K562 (cell line): ENCODE data around the gene OR51B5. TPM values are rescaled to one million over a fixed set of nuclear protein-coding genes. Genes with fewer than 3 reads are reported as not detected.

Experiments
- ARHGAP35 ChIP-seq: fragments of 450-650 bp; IDR thresholded peaks from 2 replicates; pipeline ENCODE4 v1.6.1; 2018; ENCODE audit not compliant: partially characterized antibody
- LCOR ChIP-seq: sonication (generic); formaldehyde crosslinking; IDR thresholded peaks from 2 replicates; pipeline ENCODE4 v1.8.0; 2022; ENCODE audit warnings: mild to moderate bottlenecking, missing genetic modification reagents
- SMC3 ChIP-seq: conservative IDR thresholded peaks from 2 replicates; pipeline ENCODE4 v1.6.1; 2011; ENCODE audit warnings: low read depth, low read length, improper control_type of control experiment; ENCODE audit not compliant: insufficient read depth
- TCF3 ChIP-seq: sonication (generic); formaldehyde crosslinking; IDR thresholded peaks from 2 replicates; pipeline ENCODE4 v1.4.0; 2020; ENCODE audit warnings: mild to moderate bottlenecking, missing genetic modification reagents
- ZNF354B ChIP-seq: fragments of 250-450 bp; sonication (Bioruptor Pico); IDR thresholded peaks from 2 replicates; pipeline ENCODE4 v1.4.0; 2020
- polyA plus RNA-seq, 8 experiments: library from polyadenylated mRNA; depleted of rRNA in 4 of 8; stranded (reverse) in 5 of 8; unstranded in 3 of 8; fragments of >200 nt; fragmentation: Nextera tagmentation in 2 of 8; fragmentation: Illumina TruSeq in 1 of 8; extraction: Ambion mirVana in 2 of 8; extraction: Trizol in 1 of 8; gene quantifications; 2 replicates each; pipeline versions ENCODE4 v1.2.1 to v1.2.3, GENCODE V29; 2011 to 2014; ENCODE audit warnings: inconsistent platforms in 1 of 8, missing spikeins in 1 of 8
- total RNA-seq, 7 experiments: library from RNA; depleted of rRNA in 6 of 7; stranded (reverse); fragments of >200 nt in 6 of 7; fragmentation: Illumina TruSeq in 2 of 7; extraction: Trizol in 2 of 7; gene quantifications; 2 replicates each; pipeline versions ENCODE4 v1.2.1 to v1.2.3, GENCODE V29; 2011 to 2021; ENCODE audit warnings: low replicate concordance in 1 of 7
- TF ChIP-seq, protein P1 (sequence below): fragments of 450-650 bp; conservative IDR thresholded peaks from 2 replicates; pipeline ENCODE4 v1.6.1; 2016; ENCODE audit warnings: missing genetic modification characterization, low read depth, mild to moderate bottlenecking, missing compliant biosample characterization, moderate library complexity
- TF ChIP-seq, protein P2 (sequence below): fragments of 200-800 bp; sonication (Bioruptor generic); IDR thresholded peaks from 2 replicates; pipeline ENCODE4 v1.6.1; 2017; ENCODE audit warnings: missing genetic modification characterization, missing compliant biosample characterization
- TF ChIP-seq, protein P3 (sequence below): fragments of 250-450 bp; sonication (Bioruptor Pico); IDR thresholded peaks from 2 replicates; pipeline ENCODE4 v1.5.1; 2021; ENCODE audit warnings: mild to moderate bottlenecking
- TF ChIP-seq, protein P4 (sequence below): fragments of 450-650 bp; formaldehyde crosslinking; IDR thresholded peaks from 2 replicates; pipeline ENCODE4 v1.4.0; 2020; ENCODE audit warnings: mild to moderate bottlenecking, moderate library complexity
- TF ChIP-seq, protein P5 (sequence below), 3 experiments: IDR thresholded peaks in 2 of 3; conservative IDR thresholded peaks in 1 of 3; 2 replicates each; pipeline ENCODE4 v1.5.1; 2011 to 2012; ENCODE audit warnings: low read length in 3 of 3, mild to moderate bottlenecking in 3 of 3, control low read depth in 2 of 3, improper control_type of control experiment in 1 of 3, inconsistent platforms in 1 of 3, low read depth in 1 of 3, mixed read lengths in 1 of 3, moderate library complexity in 1 of 3; ENCODE audit not compliant: insufficient read depth in 2 of 3
- TF ChIP-seq, protein P6 (sequence below), 2 experiments: fragments of 450-650 bp in 1 of 2; sonication (generic) in 1 of 2; formaldehyde crosslinking in 1 of 2; IDR thresholded peaks in 1 of 2; conservative IDR thresholded peaks in 1 of 2; 2 replicates each; pipeline versions ENCODE4 v1.6.1 to v1.8.1; 2016 to 2023; ENCODE audit warnings: mild to moderate bottlenecking in 2 of 2, moderate library complexity in 2 of 2, inconsistent platforms in 1 of 2, missing genetic modification reagents in 1 of 2

Gene OR51B5
- total and polyA plus RNA-seq, 9 of the 15 experiments (the other 6 are each of a cell fraction or from before 2014, with no cell fraction given) = 81.2 to 176 (median 113) TPM

DNA sequence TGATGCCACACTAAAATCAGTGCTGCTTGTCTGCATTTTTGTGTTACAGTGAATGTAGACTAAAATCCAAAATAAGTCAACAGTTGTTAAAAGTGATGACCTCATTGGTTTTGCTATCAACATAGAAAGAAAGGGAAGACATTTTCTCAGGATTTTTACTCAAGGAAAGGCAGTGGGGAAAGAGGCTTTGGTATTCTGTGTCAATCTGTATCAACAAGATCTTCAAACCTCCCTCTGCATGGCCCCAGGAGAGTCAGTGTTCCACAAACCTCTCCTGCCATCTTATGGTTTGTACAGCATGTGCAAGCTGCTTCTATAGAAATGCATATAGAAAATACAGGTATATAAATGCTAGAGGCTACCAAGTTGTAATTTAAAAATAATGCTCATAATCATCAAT, 26.5 kb upstream of the OR51B5 start (continued):
- no peak for TF ChIP-seq TCF3 (CRISPR knock-in tag)
- 0 out of 2 replicates have a peak, but pooled peaks have one; percentile 13 for TF ChIP-seq SMC3
- TF ChIP-seq, protein P1, sequence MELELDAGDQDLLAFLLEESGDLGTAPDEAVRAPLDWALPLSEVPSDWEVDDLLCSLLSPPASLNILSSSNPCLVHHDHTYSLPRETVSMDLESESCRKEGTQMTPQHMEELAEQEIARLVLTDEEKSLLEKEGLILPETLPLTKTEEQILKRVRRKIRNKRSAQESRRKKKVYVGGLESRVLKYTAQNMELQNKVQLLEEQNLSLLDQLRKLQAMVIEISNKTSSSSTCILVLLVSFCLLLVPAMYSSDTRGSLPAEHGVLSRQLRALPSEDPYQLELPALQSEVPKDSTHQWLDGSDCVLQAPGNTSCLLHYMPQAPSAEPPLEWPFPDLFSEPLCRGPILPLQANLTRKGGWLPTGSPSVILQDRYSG (tag) = no peak
- TF ChIP-seq, protein P2, sequence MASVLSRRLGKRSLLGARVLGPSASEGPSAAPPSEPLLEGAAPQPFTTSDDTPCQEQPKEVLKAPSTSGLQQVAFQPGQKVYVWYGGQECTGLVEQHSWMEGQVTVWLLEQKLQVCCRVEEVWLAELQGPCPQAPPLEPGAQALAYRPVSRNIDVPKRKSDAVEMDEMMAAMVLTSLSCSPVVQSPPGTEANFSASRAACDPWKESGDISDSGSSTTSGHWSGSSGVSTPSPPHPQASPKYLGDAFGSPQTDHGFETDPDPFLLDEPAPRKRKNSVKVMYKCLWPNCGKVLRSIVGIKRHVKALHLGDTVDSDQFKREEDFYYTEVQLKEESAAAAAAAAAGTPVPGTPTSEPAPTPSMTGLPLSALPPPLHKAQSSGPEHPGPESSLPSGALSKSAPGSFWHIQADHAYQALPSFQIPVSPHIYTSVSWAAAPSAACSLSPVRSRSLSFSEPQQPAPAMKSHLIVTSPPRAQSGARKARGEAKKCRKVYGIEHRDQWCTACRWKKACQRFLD = no peak
- TF ChIP-seq, protein P3, sequence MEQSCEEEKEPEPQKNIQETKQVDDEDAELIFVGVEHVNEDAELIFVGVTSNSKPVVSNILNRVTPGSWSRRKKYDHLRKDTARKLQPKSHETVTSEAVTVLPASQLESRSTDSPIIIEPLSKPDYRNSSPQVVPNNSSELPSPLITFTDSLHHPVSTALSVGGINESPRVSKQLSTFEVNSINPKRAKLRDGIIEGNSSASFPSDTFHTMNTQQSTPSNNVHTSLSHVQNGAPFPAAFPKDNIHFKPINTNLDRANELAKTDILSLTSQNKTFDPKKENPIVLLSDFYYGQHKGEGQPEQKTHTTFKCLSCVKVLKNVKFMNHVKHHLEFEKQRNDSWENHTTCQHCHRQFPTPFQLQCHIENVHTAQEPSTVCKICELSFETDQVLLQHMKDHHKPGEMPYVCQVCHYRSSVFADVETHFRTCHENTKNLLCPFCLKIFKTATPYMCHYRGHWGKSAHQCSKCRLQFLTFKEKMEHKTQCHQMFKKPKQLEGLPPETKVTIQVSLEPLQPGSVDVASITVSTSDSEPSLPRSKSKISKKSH (CRISPR knock-in tag) = no peak
- TF ChIP-seq, protein P4, sequence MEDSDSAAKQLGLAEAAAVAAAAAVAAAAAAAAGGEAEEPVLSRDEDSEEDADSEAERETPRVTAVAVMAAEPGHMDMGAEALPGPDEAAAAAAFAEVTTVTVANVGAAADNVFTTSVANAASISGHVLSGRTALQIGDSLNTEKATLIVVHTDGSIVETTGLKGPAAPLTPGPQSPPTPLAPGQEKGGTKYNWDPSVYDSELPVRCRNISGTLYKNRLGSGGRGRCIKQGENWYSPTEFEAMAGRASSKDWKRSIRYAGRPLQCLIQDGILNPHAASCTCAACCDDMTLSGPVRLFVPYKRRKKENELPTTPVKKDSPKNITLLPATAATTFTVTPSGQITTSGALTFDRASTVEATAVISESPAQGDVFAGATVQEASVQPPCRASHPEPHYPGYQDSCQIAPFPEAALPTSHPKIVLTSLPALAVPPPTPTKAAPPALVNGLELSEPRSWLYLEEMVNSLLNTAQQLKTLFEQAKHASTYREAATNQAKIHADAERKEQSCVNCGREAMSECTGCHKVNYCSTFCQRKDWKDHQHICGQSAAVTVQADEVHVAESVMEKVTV (CRISPR knock-in tag) = peak; percentile 59; the same call in 1 of the 2 replicates
- TF ChIP-seq, protein P5, sequence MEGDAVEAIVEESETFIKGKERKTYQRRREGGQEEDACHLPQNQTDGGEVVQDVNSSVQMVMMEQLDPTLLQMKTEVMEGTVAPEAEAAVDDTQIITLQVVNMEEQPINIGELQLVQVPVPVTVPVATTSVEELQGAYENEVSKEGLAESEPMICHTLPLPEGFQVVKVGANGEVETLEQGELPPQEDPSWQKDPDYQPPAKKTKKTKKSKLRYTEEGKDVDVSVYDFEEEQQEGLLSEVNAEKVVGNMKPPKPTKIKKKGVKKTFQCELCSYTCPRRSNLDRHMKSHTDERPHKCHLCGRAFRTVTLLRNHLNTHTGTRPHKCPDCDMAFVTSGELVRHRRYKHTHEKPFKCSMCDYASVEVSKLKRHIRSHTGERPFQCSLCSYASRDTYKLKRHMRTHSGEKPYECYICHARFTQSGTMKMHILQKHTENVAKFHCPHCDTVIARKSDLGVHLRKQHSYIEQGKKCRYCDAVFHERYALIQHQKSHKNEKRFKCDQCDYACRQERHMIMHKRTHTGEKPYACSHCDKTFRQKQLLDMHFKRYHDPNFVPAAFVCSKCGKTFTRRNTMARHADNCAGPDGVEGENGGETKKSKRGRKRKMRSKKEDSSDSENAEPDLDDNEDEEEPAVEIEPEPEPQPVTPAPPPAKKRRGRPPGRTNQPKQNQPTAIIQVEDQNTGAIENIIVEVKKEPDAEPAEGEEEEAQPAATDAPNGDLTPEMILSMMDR (IDR thresholded peaks at IDR 0.05 in 2 of 3, conservative IDR thresholded peaks at IDR 0.05 in 1 of 3; ENCODE audit: insufficient read depth in 2 of 3, low read depth in 1 of 3, low read length in 3 of 3) = peak; percentile 46 to 68 (median 50); a peak in 4 of 6 replicates
- TF ChIP-seq ZNF354B (CRISPR knock-in tag) = no peak
- no peak for TF ChIP-seq ARHGAP35
- 0 out of 2 replicates have a peak, but pooled peaks have one; percentile 23 for TF ChIP-seq LCOR (CRISPR knock-in tag)
- TF ChIP-seq, protein P6, sequence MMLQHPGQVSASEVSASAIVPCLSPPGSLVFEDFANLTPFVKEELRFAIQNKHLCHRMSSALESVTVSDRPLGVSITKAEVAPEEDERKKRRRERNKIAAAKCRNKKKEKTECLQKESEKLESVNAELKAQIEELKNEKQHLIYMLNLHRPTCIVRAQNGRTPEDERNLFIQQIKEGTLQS (IDR thresholded peaks at IDR 0.05) = peak; percentile 55
- TF ChIP-seq, protein P6 (CRISPR knock-in tag; conservative IDR thresholded peaks at IDR 0.05) = no peak
